Fibroblast of mammary gland (primary cell): ENCODE results near the gene ASB11.

Experiments used
- DNase-seq: peaks from one replicate; pipeline ENCODE4 v3.0.0-alpha.2; 2010; ENCODE audit warnings: low read depth
- H3K4me3 ChIP-seq: 2 replicates; pipeline ENCODE4 v1.5.1; 2011; ENCODE audit warnings: low read depth, mild to moderate bottlenecking, low read length, moderate library complexity; ENCODE audit not compliant: control insufficient read depth
- TF ChIP-seq, protein P1 (sequence below): conservative IDR thresholded peaks from 2 replicates; pipeline ENCODE4 v1.5.1; 2011; ENCODE audit warnings: low read depth, low read length, inconsistent platforms; ENCODE audit not compliant: control insufficient read depth, insufficient read depth

Gene ASB11

DNA sequence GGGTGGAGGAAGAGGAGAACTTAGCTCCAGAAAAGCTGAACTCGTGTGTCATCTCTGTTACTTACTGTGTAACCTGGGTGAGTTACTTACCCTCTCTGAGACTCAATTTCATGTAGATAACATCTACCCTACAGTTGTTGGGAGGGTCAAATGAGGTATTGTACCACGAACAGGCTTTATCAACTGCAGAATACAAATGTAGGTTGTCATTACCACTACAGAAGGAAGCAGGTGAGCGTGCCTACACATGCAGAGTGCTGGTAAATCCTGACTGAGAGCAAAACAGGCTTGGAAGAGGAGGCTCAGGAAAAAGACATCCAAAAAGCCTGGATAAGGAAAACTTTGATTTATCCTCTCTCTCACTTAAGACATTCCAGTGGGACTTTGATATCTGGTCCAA lies 12.7 kb upstream of the ASB11 start:
- TF ChIP-seq, protein P1, sequence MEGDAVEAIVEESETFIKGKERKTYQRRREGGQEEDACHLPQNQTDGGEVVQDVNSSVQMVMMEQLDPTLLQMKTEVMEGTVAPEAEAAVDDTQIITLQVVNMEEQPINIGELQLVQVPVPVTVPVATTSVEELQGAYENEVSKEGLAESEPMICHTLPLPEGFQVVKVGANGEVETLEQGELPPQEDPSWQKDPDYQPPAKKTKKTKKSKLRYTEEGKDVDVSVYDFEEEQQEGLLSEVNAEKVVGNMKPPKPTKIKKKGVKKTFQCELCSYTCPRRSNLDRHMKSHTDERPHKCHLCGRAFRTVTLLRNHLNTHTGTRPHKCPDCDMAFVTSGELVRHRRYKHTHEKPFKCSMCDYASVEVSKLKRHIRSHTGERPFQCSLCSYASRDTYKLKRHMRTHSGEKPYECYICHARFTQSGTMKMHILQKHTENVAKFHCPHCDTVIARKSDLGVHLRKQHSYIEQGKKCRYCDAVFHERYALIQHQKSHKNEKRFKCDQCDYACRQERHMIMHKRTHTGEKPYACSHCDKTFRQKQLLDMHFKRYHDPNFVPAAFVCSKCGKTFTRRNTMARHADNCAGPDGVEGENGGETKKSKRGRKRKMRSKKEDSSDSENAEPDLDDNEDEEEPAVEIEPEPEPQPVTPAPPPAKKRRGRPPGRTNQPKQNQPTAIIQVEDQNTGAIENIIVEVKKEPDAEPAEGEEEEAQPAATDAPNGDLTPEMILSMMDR, result no peak
- no peak for DNase-seq
- H3K4me3 ChIP-seq, result no peak overlapping the region

DNA sequence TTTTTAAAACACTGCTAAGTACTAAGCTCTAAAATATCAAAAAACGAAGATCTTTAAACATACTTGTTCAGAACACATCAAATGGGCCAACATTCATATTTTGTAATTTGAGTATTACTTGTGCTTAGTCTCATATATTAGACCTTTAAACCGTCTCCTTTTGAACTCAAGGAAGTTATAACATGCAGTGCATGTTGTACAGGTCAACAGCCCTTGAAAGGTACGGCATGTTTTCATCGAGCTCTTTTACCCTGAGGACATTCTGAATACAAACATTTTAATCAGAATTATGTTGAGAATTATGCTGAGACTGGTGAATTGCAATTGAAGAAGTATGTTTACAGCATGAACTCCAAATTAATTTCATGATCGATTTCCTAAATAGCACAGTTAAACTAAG lies 7.0 kb upstream of the ASB11 start:
- no peak overlapping the region for H3K4me3 ChIP-seq
- no peak for DNase-seq
- TF ChIP-seq, protein P1, result no peak

DNA sequence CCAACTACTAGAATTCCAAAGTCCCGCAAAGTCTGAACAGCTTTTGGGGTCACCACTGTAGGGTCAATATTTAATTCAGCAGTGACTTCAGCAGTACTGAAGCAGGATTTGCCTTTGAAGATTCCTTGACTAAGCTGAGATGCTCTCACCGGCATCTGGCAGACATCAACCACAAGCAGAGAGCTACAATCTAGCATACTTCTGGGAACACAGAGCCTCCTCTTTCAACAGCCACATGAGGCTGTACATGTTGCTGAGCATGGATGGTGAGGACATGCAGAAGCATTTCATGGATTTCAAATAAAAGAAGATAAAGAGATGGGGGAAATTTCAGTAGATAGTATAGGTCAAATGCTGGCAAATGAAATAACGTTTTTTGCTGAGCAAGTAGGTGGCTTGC lies 6.6 kb upstream of the ASB11 start:
- H3K4me3 ChIP-seq, result no peak overlapping the region
- TF ChIP-seq, protein P1, result no peak
- no peak for DNase-seq

DNA sequence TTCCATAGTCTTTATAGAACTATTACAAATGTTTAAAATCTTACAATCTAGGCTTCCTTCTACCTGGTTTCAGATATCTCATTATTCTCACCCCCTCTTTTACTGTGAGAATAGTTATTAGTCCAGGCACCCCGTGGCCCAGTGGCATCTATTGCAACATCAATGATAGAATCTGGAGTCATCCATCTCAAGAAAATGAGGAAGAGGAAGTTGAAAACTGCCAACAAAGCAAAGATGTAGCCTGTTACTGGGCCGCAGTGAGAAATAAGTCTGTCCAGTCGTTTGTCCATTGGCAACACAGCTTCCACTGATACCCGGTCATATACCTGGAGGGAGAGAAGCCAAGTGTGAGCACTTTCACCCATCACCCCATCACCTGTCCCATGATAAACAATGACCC lies 6.0 kb upstream of the ASB11 start:
- H3K4me3 ChIP-seq, result no peak overlapping the region
- DNase-seq, result no peak
- TF ChIP-seq, protein P1, result no peak

DNA sequence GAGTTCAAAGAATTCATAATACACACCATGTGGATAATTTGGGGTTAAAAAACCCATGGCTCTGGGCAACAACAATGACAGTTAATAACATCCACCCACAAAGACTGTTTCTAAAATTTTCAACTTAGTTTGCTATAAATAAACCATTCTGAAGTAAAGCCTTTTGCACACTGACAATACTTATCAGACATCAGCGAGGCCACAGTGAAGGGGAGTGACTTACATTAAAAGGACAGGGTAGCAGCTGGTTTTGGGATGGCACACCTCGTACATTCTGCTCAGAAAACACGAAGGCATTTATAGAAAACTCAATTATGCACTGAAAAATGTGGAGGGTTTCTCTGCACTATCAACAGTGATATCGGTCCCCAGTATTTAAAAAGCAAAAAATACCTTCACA lies 4.9 kb upstream of the ASB11 start:
- H3K4me3 ChIP-seq, result no peak overlapping the region
- TF ChIP-seq, protein P1, result no peak
- no peak for DNase-seq

DNA sequence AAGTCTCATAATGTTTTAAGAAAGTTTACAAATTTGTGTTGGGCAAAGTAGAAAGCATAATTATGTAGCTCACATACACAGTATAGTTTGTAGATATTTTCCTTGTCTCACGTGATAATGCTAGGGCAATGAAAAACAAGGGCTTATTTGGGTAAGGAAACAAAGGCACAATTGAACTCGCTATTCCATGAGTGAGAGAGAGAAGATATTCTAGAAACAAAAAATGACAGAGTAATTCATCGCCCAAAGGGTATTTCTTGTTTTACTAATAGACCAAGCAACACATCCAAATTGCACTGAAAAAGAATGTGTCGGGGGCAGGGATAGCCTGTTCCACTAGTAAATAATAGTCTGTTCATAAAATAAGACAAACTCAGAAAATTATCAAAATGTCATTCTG lies 3.6 kb upstream of the ASB11 start:
- TF ChIP-seq, protein P1, result no peak
- no peak for DNase-seq
- H3K4me3 ChIP-seq, result no peak overlapping the region

DNA sequence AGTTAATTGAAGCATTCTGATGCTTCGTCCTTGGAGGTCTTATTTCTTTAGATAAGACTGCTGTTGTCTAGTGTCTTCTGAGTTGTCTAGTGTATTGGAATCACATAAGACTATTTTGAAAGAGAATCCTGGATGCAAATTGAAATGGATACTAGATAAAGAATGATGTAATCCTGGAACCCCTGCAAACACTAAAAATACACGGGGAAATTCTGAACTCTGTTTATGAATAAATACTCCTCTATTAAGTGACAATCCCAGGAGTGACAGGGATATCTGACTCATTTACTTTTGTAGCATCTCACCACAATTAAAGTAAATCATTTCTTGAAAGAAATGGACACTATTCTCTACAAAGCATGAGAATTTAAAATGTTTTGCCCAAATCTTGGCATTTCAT lies 968 bp downstream of the ASB11 start:
- TF ChIP-seq, protein P1, result no peak
- no peak for DNase-seq
- no peak overlapping the region for H3K4me3 ChIP-seq
